ENCODE data around the gene ATXN1. TPM values are rescaled to one million over a fixed set of nuclear protein-coding genes. Genes with fewer than 3 reads are reported as not detected.

ATXN1 gene
- polyA plus RNA-seq, 3 donors: 17.7 to 21.1 (median 20.5) TPM

GRCh38 chr6:16440636-16441212, 320.5 kb downstream of the ATXN1 start:
- DNase-seq: no peak

- no peak for DNase-seq
These were observed 322.3 kb downstream of the ATXN1 start for GRCh38 chr6:16438718-16439591.

GRCh38 chr6:16437984-16438383, 323.3 kb downstream of the ATXN1 start:
- no peak for DNase-seq

- no peak for DNase-seq
These were observed 324.2 kb downstream of the ATXN1 start for GRCh38 chr6:16437095-16437494.

- DNase-seq: no peak
These were observed 324.7 kb downstream of the ATXN1 start for GRCh38 chr6:16436550-16436949.

GRCh38 chr6:16434885-16435284, 326.4 kb downstream of the ATXN1 start:
- no peak for DNase-seq

GRCh38 chr6:16433338-16433890, 327.8 kb downstream of the ATXN1 start:
- no peak for DNase-seq

- no peak for DNase-seq
These were observed 328.9 kb downstream of the ATXN1 start for GRCh38 chr6:16432075-16433032.

- DNase-seq: no peak
These were observed 330.2 kb downstream of the ATXN1 start for GRCh38 chr6:16431106-16431505.

GRCh38 chr6:16430391-16431089, 330.7 kb downstream of the ATXN1 start:
- no peak for DNase-seq

GRCh38 chr6:16429669-16430068, 331.6 kb downstream of the ATXN1 start:
- no peak for DNase-seq

- DNase-seq: no peak
These were observed 334.1 kb downstream of the ATXN1 start for GRCh38 chr6:16427124-16427523.

- DNase-seq: no peak
These were observed 335.2 kb downstream of the ATXN1 start for GRCh38 chr6:16425881-16426615.

- no peak for DNase-seq
These were observed 339.7 kb downstream of the ATXN1 start for GRCh38 chr6:16421462-16421960.

GRCh38 chr6:16420715-16421461, 340.4 kb downstream of the ATXN1 start:
- DNase-seq: no peak

- DNase-seq: no peak
These were observed 340.9 kb downstream of the ATXN1 start for GRCh38 chr6:16420337-16420714.

GRCh38 chr6:16419636-16420336, 341.5 kb downstream of the ATXN1 start:
- no peak for DNase-seq

- no peak for DNase-seq
These were observed 343.1 kb downstream of the ATXN1 start for GRCh38 chr6:16418151-16418550.

- no peak for DNase-seq
These were observed 345.6 kb downstream of the ATXN1 start for GRCh38 chr6:16415677-16416076.
